ENCODE results near the gene MSL2.

DNA sequence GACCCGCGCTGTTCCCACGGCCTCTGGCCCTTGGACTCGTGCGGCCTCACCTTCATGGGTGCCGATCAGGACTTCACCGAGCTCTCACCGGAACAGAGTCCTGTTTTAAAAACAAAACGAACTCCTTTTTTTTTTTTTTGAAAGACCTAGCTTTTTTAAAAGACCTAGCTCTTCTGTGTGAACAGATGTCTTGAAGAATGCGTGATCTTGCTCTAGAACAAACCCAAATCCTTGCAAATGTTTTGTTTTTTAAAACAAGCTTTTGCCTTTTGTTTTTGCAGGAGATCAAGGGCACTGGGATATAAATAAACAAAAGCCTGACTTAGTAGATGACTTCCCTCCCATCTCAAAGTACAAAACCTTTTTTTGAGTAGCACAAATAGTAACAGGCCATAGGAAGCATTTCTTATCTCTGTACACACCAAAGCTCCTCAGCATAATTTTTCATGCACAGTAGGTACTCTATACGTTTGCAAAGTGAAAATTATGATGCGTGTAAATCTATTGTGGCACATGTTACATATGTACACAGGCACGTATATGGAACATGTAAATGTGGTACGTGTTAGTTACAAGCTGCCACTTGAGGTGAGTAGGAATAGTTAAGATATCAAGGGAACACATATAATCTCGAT is 1.1 kb upstream of the MSL2 start:
- TF ChIP-seq YY1 (IDR thresholded peaks at IDR 0.05; ENCODE audit: low read depth) (no peak), MEF2A (IDR thresholded peaks at IDR 0.05; ENCODE audit: borderline replicate concordance, low read depth) (no peak), TEAD4 (IDR thresholded peaks at IDR 0.05; ENCODE audit: borderline replicate concordance, insufficient read depth) (no peak), RFX5 (IDR thresholded peaks at IDR 0.05; ENCODE audit: low read length) (no peak), CTCF (IDR thresholded peaks at IDR 0.05) (no peak), POLR2AphosphoS5 (IDR thresholded peaks at IDR 0.05; ENCODE audit: low read depth, low read length) (no peak), JUND (IDR thresholded peaks at IDR 0.05) (no peak), GABPA (IDR thresholded peaks at IDR 0.05; ENCODE audit: low read depth) (no peak), EP300 (IDR thresholded peaks at IDR 0.05; ENCODE audit: borderline replicate concordance in 1 of 2, low read depth in 1 of 2, low read length in 1 of 2) (no peak), FOXM1 (IDR thresholded peaks at IDR 0.05; ENCODE audit: low read depth) (no peak), EZH2phosphoT487 (IDR thresholded peaks at IDR 0.05; ENCODE audit: borderline replicate concordance, low read depth) (no peak), CHD2 (IDR thresholded peaks at IDR 0.05; ENCODE audit: low read length, partially characterized antibody) (no peak)
- TF ChIP-seq, protein P1, sequence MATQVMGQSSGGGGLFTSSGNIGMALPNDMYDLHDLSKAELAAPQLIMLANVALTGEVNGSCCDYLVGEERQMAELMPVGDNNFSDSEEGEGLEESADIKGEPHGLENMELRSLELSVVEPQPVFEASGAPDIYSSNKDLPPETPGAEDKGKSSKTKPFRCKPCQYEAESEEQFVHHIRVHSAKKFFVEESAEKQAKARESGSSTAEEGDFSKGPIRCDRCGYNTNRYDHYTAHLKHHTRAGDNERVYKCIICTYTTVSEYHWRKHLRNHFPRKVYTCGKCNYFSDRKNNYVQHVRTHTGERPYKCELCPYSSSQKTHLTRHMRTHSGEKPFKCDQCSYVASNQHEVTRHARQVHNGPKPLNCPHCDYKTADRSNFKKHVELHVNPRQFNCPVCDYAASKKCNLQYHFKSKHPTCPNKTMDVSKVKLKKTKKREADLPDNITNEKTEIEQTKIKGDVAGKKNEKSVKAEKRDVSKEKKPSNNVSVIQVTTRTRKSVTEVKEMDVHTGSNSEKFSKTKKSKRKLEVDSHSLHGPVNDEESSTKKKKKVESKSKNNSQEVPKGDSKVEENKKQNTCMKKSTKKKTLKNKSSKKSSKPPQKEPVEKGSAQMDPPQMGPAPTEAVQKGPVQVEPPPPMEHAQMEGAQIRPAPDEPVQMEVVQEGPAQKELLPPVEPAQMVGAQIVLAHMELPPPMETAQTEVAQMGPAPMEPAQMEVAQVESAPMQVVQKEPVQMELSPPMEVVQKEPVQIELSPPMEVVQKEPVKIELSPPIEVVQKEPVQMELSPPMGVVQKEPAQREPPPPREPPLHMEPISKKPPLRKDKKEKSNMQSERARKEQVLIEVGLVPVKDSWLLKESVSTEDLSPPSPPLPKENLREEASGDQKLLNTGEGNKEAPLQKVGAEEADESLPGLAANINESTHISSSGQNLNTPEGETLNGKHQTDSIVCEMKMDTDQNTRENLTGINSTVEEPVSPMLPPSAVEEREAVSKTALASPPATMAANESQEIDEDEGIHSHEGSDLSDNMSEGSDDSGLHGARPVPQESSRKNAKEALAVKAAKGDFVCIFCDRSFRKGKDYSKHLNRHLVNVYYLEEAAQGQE (IDR thresholded peaks at IDR 0.05; ENCODE audit: low read depth, low read length), result no peak
- TF ChIP-seq, protein P2, sequence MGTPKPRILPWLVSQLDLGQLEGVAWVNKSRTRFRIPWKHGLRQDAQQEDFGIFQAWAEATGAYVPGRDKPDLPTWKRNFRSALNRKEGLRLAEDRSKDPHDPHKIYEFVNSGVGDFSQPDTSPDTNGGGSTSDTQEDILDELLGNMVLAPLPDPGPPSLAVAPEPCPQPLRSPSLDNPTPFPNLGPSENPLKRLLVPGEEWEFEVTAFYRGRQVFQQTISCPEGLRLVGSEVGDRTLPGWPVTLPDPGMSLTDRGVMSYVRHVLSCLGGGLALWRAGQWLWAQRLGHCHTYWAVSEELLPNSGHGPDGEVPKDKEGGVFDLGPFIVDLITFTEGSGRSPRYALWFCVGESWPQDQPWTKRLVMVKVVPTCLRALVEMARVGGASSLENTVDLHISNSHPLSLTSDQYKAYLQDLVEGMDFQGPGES (IDR thresholded peaks at IDR 0.05; ENCODE audit: low read depth, low read length), result no peak
